Fibroblast of skin of back (primary cell): ENCODE measurements around the gene ATG9B. TPM values are rescaled to one million over a fixed set of nuclear protein-coding genes. Genes with fewer than 3 reads are reported as not detected.

Experiments
- DNase-seq: peaks from one replicate; pipeline ENCODE4 v3.0.0-alpha.2; 2013
- polyA plus RNA-seq, 2 experiments: library from polyadenylated mRNA; unstranded; fragments of 120-200 nt; gene quantifications; one replicate each; pipeline ENCODE4 v1.2.1, GENCODE V29; 2013; ENCODE audit not compliant: insufficient read length in 2 of 2

The ATG9B gene, protein sequence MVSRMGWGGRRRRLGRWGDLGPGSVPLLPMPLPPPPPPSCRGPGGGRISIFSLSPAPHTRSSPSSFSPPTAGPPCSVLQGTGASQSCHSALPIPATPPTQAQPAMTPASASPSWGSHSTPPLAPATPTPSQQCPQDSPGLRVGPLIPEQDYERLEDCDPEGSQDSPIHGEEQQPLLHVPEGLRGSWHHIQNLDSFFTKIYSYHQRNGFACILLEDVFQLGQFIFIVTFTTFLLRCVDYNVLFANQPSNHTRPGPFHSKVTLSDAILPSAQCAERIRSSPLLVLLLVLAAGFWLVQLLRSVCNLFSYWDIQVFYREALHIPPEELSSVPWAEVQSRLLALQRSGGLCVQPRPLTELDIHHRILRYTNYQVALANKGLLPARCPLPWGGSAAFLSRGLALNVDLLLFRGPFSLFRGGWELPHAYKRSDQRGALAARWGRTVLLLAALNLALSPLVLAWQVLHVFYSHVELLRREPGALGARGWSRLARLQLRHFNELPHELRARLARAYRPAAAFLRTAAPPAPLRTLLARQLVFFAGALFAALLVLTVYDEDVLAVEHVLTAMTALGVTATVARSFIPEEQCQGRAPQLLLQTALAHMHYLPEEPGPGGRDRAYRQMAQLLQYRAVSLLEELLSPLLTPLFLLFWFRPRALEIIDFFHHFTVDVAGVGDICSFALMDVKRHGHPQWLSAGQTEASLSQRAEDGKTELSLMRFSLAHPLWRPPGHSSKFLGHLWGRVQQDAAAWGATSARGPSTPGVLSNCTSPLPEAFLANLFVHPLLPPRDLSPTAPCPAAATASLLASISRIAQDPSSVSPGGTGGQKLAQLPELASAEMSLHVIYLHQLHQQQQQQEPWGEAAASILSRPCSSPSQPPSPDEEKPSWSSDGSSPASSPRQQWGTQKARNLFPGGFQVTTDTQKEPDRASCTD
- polyA plus RNA-seq (2013, experiment 1 of 2; ENCODE audit: insufficient read length): 1.4 TPM
- polyA plus RNA-seq (2013, experiment 2 of 2; ENCODE audit: insufficient read length): 1.7 TPM

DNA sequence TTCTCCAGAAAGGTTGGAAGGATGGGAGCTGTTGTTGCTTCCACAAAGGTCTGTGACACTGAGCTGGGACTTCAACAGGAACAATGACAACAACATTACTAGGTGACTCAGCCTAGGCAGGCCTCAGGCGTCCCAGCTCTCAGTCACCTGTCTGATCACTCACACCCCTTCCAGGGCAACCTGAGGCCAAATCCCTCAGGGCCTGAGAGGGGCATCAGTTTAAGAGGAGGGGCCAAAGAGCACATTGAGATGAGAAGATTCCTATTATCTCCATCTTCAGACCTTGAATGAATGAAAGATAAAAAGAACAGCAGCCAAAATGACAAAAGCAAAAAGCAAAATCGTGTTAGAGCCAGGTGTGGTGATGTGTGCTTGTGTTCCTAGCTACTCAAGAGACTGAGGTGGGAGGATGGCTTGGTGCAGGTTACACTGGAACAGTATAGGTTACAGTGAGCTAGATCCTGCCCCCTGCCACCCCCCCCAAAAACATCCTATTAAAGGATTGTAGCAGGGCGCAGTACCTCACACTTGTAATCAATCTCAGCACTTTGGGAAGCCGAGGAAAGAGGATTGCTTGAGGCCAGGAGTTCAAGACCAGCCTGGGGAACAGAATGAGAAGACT, at the start of gene ATG9B:
TSS of gene ATG9B (minus strand) at position 60 of the 622 bp plus-strand sequence. CDS start 71 bp downstream, outside the sequence.
- DNase-seq: no peak

DNA sequence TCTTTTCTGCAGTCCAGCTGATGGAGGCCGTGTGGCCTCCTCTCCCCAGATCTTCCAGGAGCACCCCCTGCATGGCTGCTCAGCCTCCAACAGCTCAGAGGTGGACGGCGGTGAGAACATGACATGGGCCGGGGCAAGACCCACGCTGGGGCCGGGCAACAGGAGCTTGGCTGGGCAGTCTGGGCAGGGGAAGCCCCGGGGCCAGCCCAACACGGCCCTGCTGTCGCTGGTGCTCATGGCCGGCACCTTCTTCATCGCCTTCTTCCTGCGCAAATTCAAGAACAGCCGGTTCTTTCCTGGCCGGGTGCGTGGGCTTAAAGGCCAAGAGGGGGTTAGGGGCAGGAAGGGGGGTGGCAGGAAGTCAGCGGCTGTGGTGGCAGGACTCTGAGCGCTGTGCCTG, 49.7 kb upstream of the ATG9B start:
- no peak for DNase-seq

DNA sequence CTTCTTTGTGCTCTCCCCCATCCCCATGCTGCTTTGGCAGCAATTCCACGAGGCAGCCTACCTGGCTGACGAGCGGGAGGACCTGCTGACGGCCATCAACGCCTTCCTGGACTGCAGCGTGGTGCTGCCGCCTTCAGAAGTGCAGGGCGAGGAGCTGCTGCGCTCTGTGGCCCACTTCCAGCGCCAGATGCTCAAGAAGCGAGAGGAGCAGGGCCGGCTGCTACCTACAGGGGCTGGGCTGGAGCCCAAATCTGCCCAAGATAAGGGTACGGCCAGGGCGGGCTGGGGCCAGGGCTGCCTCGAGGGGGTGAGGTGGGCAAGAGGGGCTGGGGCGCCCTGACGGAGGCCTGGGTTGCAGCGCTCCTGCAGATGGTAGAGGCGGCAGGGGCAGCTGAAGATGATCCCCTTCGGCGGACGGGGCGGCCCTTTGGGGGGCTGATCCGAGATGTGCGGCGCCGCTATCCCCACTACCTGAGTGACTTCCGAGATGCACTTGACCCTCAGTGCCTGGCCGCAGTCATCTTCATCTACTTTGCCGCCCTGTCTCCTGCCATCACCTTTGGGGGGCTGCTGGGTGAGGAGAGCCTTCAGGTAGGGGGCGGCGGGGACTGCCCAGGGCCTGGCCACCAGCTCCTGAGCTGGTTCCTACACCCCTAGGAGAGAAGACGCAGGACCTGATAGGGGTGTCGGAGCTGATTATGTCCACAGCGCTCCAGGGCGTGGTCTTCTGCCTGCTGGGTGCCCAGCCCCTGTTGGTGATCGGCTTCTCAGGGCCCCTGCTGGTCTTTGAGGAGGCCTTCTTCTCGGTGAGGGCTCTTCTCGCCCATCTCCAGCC, 47.0 kb upstream of the ATG9B start:
- no peak for DNase-seq

DNA sequence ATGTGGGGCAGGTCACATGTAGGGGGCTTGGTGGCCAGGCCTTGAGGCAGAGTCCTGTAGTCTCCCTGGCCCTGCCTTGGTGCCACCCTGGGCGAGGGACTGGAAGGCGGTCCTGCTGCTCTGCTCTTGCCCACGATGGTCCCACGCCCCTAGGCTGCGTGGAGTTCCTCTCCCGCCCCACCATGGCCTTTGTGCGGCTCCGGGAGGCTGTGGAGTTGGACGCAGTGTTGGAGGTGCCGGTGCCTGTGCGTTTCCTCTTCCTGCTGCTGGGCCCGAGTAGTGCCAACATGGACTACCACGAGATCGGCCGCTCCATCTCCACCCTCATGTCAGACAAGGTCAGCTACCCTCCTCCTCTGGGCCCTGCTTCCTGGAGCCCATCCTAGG, 46.3 kb upstream of the ATG9B start:
- no peak for DNase-seq

DNA sequence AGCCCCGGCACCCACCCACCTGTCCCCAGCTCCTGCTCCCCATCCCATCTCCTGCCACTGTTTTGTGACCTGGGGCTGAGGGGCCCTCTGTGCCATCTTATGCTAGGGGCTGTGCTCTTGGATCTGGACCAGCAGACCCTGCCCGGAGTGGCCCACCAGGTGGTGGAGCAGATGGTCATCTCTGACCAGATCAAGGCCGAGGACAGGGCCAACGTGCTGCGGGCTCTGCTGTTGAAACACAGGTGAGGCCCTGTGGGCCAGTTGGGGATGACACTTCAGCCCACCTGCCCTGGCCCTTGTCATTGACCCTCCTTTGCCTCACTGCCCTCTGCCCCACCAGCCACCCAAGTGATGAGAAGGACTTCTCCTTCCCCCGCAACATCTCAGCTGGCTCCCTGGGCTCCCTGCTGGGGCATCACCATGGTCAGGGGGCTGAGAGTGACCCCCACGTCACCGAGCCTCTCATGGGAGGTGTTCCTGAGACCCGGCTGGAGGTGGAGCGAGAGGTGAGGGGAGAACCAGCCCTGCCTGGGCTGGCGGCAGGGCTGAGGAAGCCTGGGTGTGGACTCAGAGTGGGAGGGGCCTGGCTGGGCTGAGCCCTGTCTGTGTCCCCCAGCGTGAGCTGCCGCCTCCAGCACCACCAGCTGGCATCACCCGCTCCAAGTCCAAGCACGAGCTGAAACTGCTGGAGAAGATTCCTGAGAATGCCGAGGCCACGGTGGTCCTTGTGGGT, 45.7 kb upstream of the ATG9B start:
- DNase-seq: no peak

DNA sequence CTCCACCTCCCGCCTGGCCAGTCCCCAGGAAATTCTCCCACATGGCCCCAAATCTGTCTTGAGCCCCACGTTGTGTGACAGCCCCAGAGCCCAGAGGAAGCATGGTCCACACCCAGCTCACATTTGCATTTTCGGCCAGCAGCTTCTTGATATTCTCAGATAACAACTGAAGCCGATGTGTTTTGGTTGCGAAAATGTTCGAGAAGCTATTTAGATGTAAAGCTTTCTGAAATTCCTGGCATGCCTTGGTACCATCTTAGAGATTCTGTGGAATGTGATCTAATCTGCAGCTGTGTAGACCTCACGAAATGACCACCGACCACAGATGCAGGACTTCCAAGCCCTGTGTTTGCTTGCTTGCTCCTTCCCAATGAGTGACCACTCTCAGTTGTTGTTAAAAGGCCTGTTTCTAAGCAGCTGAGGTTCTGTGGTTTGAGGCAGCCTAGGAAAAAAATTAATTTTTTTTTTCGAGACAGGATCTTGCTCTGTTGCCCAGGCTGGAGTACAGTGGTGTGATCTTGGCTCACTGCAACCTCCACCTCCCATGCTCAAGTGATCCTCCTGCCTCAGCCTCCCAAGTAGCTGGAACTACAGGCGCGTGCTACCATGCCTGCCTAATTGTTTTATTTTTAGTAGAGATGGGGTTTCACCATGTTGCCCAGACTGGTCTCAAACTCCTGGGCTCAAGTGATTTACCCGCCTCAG, 43.9 kb upstream of the ATG9B start:
- peak; percentile 33 for DNase-seq

DNA sequence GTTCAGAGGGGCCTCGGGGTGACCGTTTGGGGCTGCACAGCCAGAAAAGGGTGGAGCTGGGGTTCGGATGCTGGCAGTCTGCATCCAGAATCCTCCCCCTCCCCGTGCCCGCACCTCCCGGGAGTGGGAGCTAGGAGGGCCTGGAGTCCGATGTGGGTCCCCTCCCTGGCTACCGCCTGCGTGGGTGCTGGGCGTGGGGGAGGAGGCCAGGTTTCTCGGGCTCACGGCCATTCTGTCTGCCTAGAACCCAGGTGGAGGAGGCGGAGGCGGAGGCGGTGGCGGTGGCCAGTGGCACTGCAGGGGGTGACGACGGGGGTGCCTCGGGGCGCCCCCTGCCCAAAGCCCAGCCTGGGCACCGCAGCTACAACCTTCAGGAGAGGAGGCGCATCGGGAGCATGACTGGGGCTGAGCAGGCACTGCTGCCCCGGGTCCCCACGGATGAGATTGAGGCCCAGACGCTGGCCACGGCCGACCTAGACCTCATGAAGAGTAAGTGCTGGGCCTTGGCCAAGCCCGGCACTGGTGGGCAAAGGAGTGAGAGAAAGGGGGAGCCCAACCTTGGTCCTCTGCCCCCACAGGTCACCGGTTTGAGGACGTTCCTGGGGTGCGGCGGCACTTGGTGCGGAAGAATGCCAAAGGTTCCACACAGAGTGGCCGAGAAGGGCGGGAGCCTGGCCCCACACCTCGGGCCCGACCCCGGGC, 42.1 kb upstream of the ATG9B start:
- no peak for DNase-seq

DNA sequence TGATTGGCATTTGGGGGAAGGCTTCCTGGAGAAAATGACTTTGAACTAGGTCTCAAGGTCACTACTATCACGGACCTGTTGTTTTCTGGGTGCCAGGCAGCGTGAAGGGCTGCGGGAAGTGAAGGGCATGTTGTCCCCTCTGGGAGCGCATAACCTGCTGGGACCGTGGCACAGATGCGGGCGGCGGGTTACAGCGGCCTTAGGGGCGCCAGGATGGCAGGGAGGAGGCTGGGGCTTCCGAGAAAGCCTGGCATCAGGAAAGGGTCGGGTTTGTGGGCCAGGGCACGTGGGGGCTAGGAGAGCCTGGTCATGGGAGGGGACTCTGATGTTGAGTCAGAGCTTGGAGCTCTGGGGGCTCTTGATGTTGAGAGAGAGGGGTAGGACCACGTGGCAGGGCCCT, 41.2 kb upstream of the ATG9B start:
- DNase-seq: no peak

DNA sequence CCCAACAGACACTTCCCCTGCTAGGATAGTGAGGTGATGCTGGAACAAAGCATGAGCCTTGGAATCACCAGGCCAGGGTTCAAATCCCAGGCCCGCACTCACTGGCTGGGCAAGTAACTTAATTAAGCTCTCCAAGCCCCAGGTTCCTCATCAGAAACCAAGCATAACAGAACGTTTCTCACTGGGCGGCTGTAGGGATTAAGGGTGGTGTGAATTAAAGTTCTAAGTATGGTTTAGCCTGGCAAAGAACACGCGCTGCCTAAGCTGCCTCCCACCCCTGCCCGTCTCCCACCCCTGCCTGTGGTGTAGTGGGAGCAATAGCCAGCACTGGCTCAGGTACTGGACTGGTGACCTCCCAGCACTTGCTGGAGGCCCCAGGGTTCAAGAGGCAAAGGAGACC, 40.7 kb upstream of the ATG9B start:
- DNase-seq: no peak

DNA sequence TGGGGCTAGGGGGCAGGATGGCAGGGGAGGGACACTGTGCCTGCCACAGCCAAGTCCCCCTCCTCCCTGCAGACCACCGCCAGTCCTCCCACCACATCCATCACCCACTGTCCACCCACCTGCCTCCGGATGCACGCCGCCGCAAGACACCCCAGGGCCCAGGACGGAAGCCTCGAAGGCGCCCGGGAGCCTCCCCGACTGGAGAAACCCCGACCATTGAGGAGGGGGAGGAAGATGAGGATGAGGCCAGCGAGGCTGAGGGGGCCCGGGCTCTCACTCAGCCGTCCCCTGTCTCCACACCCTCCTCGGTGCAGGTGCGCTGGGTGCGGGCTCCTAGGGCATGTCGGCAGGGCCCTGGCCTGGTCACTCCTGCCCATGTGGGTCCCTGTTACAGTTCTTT, 40.2 kb upstream of the ATG9B start:
- DNase-seq: no peak

DNA sequence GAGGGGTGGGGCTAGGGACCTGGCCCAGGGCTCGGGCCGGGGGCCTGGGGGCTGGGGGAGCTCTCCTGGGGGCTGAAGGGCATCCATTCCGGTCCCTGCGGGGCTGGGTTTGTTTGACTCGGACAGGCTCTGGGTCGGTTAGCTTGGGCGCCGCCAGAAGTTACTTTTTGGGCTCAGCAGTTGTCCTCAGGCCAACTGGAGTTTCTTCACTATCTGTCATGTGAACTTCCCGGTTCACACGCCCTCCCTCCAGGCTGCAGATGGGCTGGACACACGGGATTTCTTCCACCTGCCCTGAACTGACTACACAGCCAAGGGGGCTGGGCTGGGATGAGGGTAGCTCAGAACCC, 38.9 kb upstream of the ATG9B start:
- DNase-seq: no peak

DNA sequence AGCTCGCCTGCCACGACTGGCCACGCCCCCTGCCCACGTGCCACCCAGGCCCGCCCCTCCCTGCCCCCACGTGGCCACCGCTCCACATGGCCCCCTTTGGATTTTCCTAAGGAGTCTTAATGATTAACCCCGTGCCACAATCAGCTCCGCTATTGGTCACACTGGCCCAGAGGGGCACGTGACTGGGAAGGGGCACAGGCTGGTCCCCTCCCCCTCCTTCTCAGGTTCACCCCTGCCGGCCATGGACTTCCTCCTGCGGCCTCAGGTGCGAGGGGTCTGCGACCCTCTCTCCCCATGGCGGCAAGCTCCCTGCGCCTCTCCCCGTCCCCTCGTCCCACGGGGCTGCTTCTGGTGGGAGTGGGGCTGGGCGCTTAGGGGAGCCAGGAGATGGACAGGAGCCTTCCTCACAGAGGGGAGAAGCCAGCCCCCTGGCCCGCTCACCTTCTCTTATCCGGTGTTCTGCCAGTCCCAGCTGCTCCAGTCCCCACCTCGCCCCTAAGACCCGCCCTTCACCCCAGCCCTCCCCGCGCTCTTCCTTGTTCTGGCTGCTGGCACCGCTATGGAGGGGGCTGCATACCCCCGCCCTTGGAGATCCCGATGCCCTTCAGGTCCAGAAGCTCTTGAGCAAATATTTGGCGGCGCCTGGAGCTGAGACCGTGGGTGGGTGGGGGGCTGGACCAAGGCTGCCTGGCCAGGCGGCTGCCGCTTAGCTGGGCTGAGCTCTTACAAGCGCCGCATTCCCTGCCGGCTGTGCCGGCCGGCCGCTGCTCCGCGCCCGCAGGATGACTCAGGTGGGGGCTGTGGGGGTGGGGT, 38.3 kb upstream of the ATG9B start:
- no peak for DNase-seq

DNA sequence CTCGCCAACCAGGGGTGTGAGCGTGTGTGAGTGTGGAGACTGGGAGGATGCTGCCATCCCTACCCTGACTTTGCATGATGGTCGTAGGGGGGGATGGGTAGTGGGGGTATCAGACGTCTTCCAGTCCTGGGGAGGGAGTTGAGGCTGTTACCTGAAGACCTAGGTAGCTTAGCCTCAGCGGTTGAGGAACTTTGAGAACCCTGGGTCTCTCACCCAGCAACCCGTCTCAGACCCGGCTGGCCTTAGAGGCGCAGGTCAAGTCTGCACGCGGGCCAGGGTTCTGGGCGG, 37.8 kb upstream of the ATG9B start:
- no peak for DNase-seq

DNA sequence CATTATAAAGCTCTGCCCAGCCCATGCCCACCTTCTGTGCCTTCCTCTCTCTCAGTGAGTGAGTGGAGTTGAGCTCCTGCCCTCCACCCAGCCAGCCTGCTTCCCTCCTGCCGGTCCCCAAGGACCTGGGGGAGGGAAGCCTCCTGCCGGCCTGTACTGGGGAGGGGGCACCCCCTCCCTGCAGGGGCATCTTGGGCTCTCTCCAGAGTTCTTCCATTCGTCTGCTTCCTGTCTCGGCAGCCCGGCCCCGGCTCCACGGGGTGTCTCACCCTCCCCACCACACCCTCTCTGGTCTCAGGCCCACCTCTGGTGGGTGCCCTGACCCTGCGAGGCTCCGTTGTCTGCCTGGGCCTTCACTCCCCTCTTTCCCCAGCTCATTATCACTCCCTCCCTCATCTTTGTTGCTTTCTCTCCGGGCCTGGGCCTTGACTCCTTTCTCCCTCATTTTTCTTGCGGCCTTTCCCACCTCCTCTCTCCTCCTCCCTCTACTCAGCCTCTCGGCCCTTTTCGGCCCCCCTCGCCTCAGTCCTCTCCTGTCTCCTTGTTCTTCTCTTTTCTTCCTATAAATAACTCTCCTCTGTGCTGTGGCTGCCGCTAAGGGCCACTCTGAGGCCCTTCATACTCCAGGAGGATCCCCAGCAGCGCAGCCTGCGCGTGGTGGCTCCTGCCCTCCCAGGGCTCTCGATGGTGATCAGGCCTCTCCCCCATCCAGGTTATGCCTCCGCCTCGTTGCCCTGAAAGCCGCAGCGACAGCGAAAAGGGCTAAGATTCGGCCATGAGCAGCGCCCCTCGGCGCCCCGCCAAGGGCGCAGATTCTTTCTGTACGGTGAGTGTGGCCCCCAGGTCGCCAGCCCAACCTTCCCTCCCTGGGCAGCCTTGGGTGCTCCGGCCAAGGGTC, 37.2 kb upstream of the ATG9B start:
- peak; percentile 52 for DNase-seq

DNA sequence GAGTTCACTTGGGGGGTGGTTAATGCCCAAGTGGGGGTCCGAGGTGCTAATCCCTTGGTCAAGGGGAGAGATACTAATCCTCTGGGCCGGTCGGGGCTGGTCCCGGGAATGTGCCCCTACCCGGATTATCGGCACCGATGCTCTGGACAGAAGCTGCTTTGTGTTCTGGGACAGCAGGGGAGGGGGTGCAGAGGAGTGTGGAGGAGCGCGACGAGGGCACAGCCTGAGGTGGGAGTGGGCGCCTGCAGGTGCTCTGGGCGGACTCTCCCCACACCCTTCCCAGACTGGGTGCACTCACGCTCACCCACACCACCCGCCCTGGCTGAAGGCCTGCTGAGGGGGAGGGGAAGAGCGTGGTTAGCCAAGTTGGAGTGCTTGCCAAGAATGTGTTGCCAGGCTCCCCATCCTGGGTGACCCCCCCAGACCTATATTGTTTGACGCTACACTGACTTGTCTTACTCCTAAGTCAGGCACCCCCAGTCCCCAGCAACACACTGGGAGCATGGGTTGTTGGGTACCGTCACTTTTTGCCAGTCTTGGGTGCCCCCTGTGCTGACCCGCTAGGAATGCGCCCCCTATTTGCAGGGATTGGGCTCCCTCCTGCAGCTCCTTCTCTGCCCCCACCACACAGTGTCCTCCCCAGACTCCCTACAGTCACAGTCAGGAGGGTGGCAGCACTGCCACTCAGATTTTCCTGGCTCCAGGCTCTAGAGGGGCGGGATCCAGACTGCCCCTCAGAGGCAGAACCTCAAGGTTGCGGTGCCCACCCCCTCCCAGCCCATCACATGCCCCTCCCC, 36.3 kb upstream of the ATG9B start:
- peak; percentile 37 for DNase-seq

DNA sequence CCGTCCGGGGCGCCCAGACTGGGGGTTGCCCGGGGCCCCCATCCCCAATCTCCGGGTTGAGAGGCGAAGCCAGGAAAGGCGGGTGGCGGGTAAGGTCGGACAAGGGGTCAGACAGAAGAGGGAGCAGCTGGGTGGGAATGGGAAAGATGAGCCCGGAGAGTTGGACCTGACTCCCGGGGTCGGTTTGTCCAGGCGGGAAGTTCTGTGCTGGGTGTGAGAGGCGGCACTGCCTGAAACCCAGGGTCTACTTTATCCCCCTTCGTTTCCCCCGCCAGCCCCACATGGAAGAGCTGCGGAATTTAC, 35.8 kb upstream of the ATG9B start:
- DNase-seq: no peak

DNA sequence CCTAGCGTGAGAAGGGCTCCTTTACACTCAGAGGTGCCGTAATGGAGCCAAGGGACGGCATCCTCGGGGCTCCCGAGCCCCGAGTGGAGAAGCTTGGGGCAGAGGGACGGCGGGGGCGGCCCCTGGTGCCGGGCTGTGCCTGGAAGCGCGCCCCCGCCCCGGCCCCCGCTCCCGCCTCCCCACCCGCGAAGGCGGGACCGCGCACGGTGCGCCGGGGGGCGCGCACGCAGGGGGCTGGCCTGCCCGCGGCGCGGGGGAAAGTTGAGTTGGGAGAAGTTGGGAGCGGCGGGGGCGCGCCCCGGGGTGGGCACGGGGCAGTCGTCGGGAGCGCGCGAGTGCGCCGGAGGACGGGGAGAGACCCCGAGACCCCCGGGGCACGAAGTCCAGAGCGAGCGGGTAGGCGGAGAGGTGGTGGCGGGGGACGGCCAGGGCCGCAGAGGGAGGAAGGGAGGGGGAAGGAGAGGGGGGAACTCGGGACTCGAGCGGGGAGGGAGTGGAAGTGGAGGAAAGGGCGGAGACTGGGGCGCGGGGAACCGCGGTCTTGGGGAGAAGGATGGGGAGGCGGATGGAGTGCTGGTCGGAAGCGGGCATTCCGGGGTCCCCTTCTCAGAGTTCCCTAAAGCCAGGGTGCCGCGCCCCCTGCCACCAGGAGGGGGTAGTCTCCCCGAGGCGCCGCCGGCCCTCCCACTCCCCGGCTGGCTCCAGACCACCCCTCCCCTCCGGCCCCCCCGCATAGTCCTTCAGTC, 35.2 kb upstream of the ATG9B start, which contains the start of gene SLC4A2:
TSS of gene SLC4A2 (plus strand) at position 223 of the 746 bp plus-strand sequence. CDS start 2,399 bp downstream, outside the sequence.
- DNase-seq: peak; percentile 80
